Activated T-helper 17 cell treated with anti-CD3 and anti-CD28 coated beads, Interleukin-2, amount 50 U/mL, for 72 hours (primary cell): ENCODE results near the gene SIAH3. TPM values are rescaled to one million over a fixed set of nuclear protein-coding genes. Genes with fewer than 3 reads are reported as not detected.

ENCODE experiments used
- ATAC-seq: fragments of 150-1000 bp; cut with Tn5 transposase; replicated peaks from 2 replicates; pipeline ENCODE4 v1.10.0; 2021; ENCODE audit warnings: mild to moderate bottlenecking, moderate library complexity
- H3K27ac Mint-ChIP-seq: one replicate; pipeline ENCODE4 v1.8.0; 2022; ENCODE audit warnings: mixed read lengths
- H3K27me3 Mint-ChIP-seq: one replicate; pipeline ENCODE4 v1.8.0; 2022; ENCODE audit warnings: mixed read lengths
- H3K36me3 Mint-ChIP-seq: one replicate; pipeline ENCODE4 v1.8.0; 2022; ENCODE audit warnings: low read depth, mild to moderate bottlenecking, mixed read lengths
- H3K4me1 Mint-ChIP-seq: one replicate; pipeline ENCODE4 v1.8.0; 2022; ENCODE audit warnings: mixed read lengths
- H3K4me3 Mint-ChIP-seq: one replicate; pipeline ENCODE4 v1.8.0; 2022; ENCODE audit warnings: mild to moderate bottlenecking, mixed read lengths
- H3K9me3 Mint-ChIP-seq: one replicate; pipeline ENCODE4 v1.8.0; 2022; ENCODE audit warnings: mixed read lengths
- total RNA-seq, 2 donors: library from RNA; stranded (reverse); gene quantifications; one replicate each; pipeline ENCODE4 v1.2.3, GENCODE V29; 2022

SIAH3 gene
- total RNA-seq, 2 donors from 2014 or later, result 0.06 TPM; not detected in 1

- no peaks in the 10 kb centered on the region for H3K36me3 Mint-ChIP-seq
- peak; percentile 58 for ATAC-seq
- H3K4me1 Mint-ChIP-seq, result peaks cover 31% of the 10 kb centered on the region
- H3K27me3 Mint-ChIP-seq, result peaks cover 4% of the 10 kb centered on the region
- H3K4me3 Mint-ChIP-seq, result peak overlapping the region; percentile 53
- H3K27ac Mint-ChIP-seq, result peak overlapping the region; percentile 59
- H3K9me3 Mint-ChIP-seq, result no peaks in the 10 kb centered on the region
Measured at GRCh38 chr13:45847554-45848224, 3.9 kb downstream of the SIAH3 start.

- Mint-ChIP-seq H3K36me3 (no peaks in the 10 kb centered on the region), H3K9me3 (no peaks in the 10 kb centered on the region), H3K4me3 (no peak overlapping the region), H3K27ac (no peak overlapping the region), H3K4me1 (peaks cover 30% of the 10 kb centered on the region), H3K27me3 (peaks cover 4% of the 10 kb centered on the region)
- ATAC-seq, result no peak
Measured at GRCh38 chr13:45846681-45847080, 4.9 kb downstream of the SIAH3 start.

- Mint-ChIP-seq H3K4me1 (no peaks in the 10 kb centered on the region), H3K27me3 (no peaks in the 10 kb centered on the region), H3K9me3 (no peaks in the 10 kb centered on the region), H3K27ac (no peak overlapping the region), H3K4me3 (no peak overlapping the region), H3K36me3 (no peaks in the 10 kb centered on the region)
- no peak for ATAC-seq
Measured at GRCh38 chr13:45838171-45838745, 13.3 kb downstream of the SIAH3 start.

- H3K36me3 Mint-ChIP-seq, result no peaks in the 10 kb centered on the region
Measured at GRCh38 chr13:45837111-45837510, 14.4 kb downstream of the SIAH3 start.

GRCh38 chr13:45834411-45834994 is 17.1 kb downstream of the SIAH3 start:
- Mint-ChIP-seq H3K9me3 (no peaks in the 10 kb centered on the region), H3K4me1 (no peaks in the 10 kb centered on the region), H3K27ac (no peak overlapping the region), H3K36me3 (no peaks in the 10 kb centered on the region), H3K27me3 (no peaks in the 10 kb centered on the region), H3K4me3 (no peak overlapping the region)
- ATAC-seq, result no peak

More at GRCh38 chr13:45837111-45837510, 14.4 kb downstream of the SIAH3 start:
- no peaks in the 10 kb centered on the region for H3K27me3 Mint-ChIP-seq
- H3K9me3 Mint-ChIP-seq, result no peaks in the 10 kb centered on the region
- H3K27ac Mint-ChIP-seq, result no peak overlapping the region
- no peak overlapping the region for H3K4me3 Mint-ChIP-seq
- no peaks in the 10 kb centered on the region for H3K4me1 Mint-ChIP-seq
- no peak for ATAC-seq

GRCh38 chr13:45833663-45834375 is 17.7 kb downstream of the SIAH3 start:
- no peaks in the 10 kb centered on the region for H3K36me3 Mint-ChIP-seq
- H3K27ac Mint-ChIP-seq, result no peak overlapping the region
- H3K4me1 Mint-ChIP-seq, result no peaks in the 10 kb centered on the region
- H3K9me3 Mint-ChIP-seq, result no peaks in the 10 kb centered on the region
- no peak overlapping the region for H3K4me3 Mint-ChIP-seq
- ATAC-seq, result no peak
- no peaks in the 10 kb centered on the region for H3K27me3 Mint-ChIP-seq

GRCh38 chr13:45833242-45833641 is 18.3 kb downstream of the SIAH3 start:
- no peak for ATAC-seq
- Mint-ChIP-seq H3K27ac (no peak overlapping the region), H3K9me3 (no peaks in the 10 kb centered on the region), H3K4me3 (no peak overlapping the region), H3K36me3 (no peaks in the 10 kb centered on the region), H3K27me3 (no peaks in the 10 kb centered on the region), H3K4me1 (no peaks in the 10 kb centered on the region)

- Mint-ChIP-seq H3K4me1 (no peaks in the 10 kb centered on the region), H3K36me3 (no peaks in the 10 kb centered on the region), H3K9me3 (no peaks in the 10 kb centered on the region), H3K27me3 (no peaks in the 10 kb centered on the region), H3K27ac (no peak overlapping the region), H3K4me3 (no peak overlapping the region)
- no peak for ATAC-seq
Measured at GRCh38 chr13:45831851-45832250, 19.7 kb downstream of the SIAH3 start.

GRCh38 chr13:45830121-45830520 is 21.4 kb downstream of the SIAH3 start:
- Mint-ChIP-seq H3K4me3 (no peak overlapping the region), H3K27ac (no peak overlapping the region), H3K27me3 (no peaks in the 10 kb centered on the region), H3K9me3 (no peaks in the 10 kb centered on the region), H3K4me1 (no peaks in the 10 kb centered on the region), H3K36me3 (no peaks in the 10 kb centered on the region)
- ATAC-seq, result no peak

GRCh38 chr13:45828256-45828968 is 23.1 kb downstream of the SIAH3 start:
- ATAC-seq, result no peak
- Mint-ChIP-seq H3K36me3 (no peaks in the 10 kb centered on the region), H3K4me1 (no peaks in the 10 kb centered on the region), H3K4me3 (no peak overlapping the region), H3K9me3 (no peaks in the 10 kb centered on the region), H3K27me3 (no peaks in the 10 kb centered on the region), H3K27ac (no peak overlapping the region)

- Mint-ChIP-seq H3K4me1 (no peaks in the 10 kb centered on the region), H3K27me3 (no peaks in the 10 kb centered on the region), H3K9me3 (no peaks in the 10 kb centered on the region), H3K27ac (no peak overlapping the region), H3K36me3 (no peaks in the 10 kb centered on the region), H3K4me3 (no peak overlapping the region)
- ATAC-seq, result no peak
Measured at GRCh38 chr13:45827318-45827717, 24.2 kb downstream of the SIAH3 start.

- Mint-ChIP-seq H3K4me3 (no peak overlapping the region), H3K36me3 (no peaks in the 10 kb centered on the region), H3K27ac (no peak overlapping the region), H3K4me1 (no peaks in the 10 kb centered on the region), H3K27me3 (no peaks in the 10 kb centered on the region), H3K9me3 (no peaks in the 10 kb centered on the region)
- no peak for ATAC-seq
Measured at GRCh38 chr13:45826731-45827130, 24.8 kb downstream of the SIAH3 start.

- no peaks in the 10 kb centered on the region for H3K36me3 Mint-ChIP-seq
- no peak overlapping the region for H3K4me3 Mint-ChIP-seq
- H3K27ac Mint-ChIP-seq, result no peak overlapping the region
- no peak for ATAC-seq
- no peaks in the 10 kb centered on the region for H3K27me3 Mint-ChIP-seq
- no peaks in the 10 kb centered on the region for H3K4me1 Mint-ChIP-seq
- no peaks in the 10 kb centered on the region for H3K9me3 Mint-ChIP-seq
Measured at GRCh38 chr13:45825387-45825650, 26.2 kb downstream of the SIAH3 start.

GRCh38 chr13:45823583-45823982 is 28.0 kb downstream of the SIAH3 start:
- no peaks in the 10 kb centered on the region for H3K27me3 Mint-ChIP-seq
- H3K27ac Mint-ChIP-seq, result no peak overlapping the region
- no peaks in the 10 kb centered on the region for H3K4me1 Mint-ChIP-seq
- H3K9me3 Mint-ChIP-seq, result no peaks in the 10 kb centered on the region
- no peak overlapping the region for H3K4me3 Mint-ChIP-seq
- H3K36me3 Mint-ChIP-seq, result no peaks in the 10 kb centered on the region
- no peak for ATAC-seq
